NK-92 treated with Interleukin-12 subunit alpha and Interleukin-12 subunit beta, amount 100 ng/mL, for 24 hours (cell line): ENCODE data around the gene TSC2.

Experiments used
- DNase-seq: peaks from one replicate; lab custom pipeline; 2025; lab: John Stamatoyannopoulos, UW

Gene TSC2

GRCh38 chr16:2043667-2044451 lies 3.9 kb upstream of the TSC2 start:
- DNase-seq: no peak

GRCh38 chr16:2044541-2044940 lies 3.2 kb upstream of the TSC2 start:
- DNase-seq: no peak

GRCh38 chr16:2045965-2046892 lies 1.6 kb upstream of the TSC2 start:
- DNase-seq: no peak

- no peak for DNase-seq
Observed at GRCh38 chr16:2046893-2047329, 874 bp upstream of the TSC2 start.

GRCh38 chr16:2048116-2048543 lies 345 bp downstream of the TSC2 start:
- DNase-seq: no peak

- DNase-seq: no peak
Observed at GRCh38 chr16:2053211-2053610, 5.4 kb downstream of the TSC2 start.

- no peak for DNase-seq
Observed at GRCh38 chr16:2053897-2054296, 6.1 kb downstream of the TSC2 start.

GRCh38 chr16:2054543-2055245 lies 6.9 kb downstream of the TSC2 start:
- DNase-seq: no peak

GRCh38 chr16:2056077-2056476 lies 8.3 kb downstream of the TSC2 start:
- no peak for DNase-seq

- no peak for DNase-seq
Observed at GRCh38 chr16:2056681-2057407, 9.1 kb downstream of the TSC2 start.

GRCh38 chr16:2057438-2057837 lies 9.7 kb downstream of the TSC2 start:
- no peak for DNase-seq

- no peak for DNase-seq
Observed at GRCh38 chr16:2058420-2058819, 10.6 kb downstream of the TSC2 start.

GRCh38 chr16:2058872-2059271 lies 11.1 kb downstream of the TSC2 start:
- DNase-seq: no peak

- DNase-seq: no peak
Observed at GRCh38 chr16:2060346-2060745, 12.6 kb downstream of the TSC2 start.

- no peak for DNase-seq
Observed at GRCh38 chr16:2061023-2061422, 13.2 kb downstream of the TSC2 start.

- no peak for DNase-seq
Observed at GRCh38 chr16:2061526-2061925, 13.7 kb downstream of the TSC2 start.

- no peak for DNase-seq
Observed at GRCh38 chr16:2062801-2063200, 15.0 kb downstream of the TSC2 start.

GRCh38 chr16:2063861-2064260 lies 16.1 kb downstream of the TSC2 start:
- no peak for DNase-seq

- DNase-seq: no peak
Observed at GRCh38 chr16:2064368-2064945, 16.7 kb downstream of the TSC2 start.

GRCh38 chr16:2066139-2066538 lies 18.4 kb downstream of the TSC2 start:
- no peak for DNase-seq
